K562 (cell line): ENCODE results near the gene ASMTL. TPM values are rescaled to one million over a fixed set of nuclear protein-coding genes. Genes with fewer than 3 reads are reported as not detected.

ENCODE experiments used
- ELF1 ChIP-seq: fragments of 200-800 bp; sonication (Bioruptor generic); IDR thresholded peaks from 2 replicates; pipeline ENCODE4 v1.6.1; 2016; ENCODE audit warnings: missing genetic modification characterization, missing compliant biosample characterization
- KLF6 ChIP-seq: fragments of 250-450 bp; sonication (Bioruptor Pico); IDR thresholded peaks from 2 replicates; pipeline ENCODE4 v1.4.0; 2020; ENCODE audit warnings: mild to moderate bottlenecking, moderate library complexity, borderline replicate concordance
- NR1H2 ChIP-seq: sonication (generic); formaldehyde crosslinking; IDR thresholded peaks from 2 replicates; pipeline ENCODE4 v1.4.0; 2020; ENCODE audit warnings: mild to moderate bottlenecking, missing genetic modification reagents
- POLR3G ChIP-seq: IDR thresholded peaks from 2 replicates; pipeline ENCODE4 v1.6.1; 2011; ENCODE audit not compliant: insufficient read length, insufficient replicate concordance; ENCODE audit errors: extremely low read depth
- TAF7 ChIP-seq: fragments of 450-650 bp; IDR thresholded peaks from 2 replicates; pipeline ENCODE4 v1.6.1; 2016; ENCODE audit warnings: missing genetic modification characterization, missing compliant biosample characterization
- TBP ChIP-seq: optimal IDR thresholded peaks from 2 replicates; pipeline ENCODE3; 2011; ENCODE audit warnings: low read depth, low read length, improper control_type of control experiment
- U2AF1 ChIP-seq: fragments of 200-400 bp; formaldehyde crosslinking; optimal IDR thresholded peaks from 2 replicates; pipeline ENCODE3; 2017; ENCODE audit warnings: mild to moderate bottlenecking, low read depth, low read length, moderate library complexity
- ZNF76 ChIP-seq: fragments of 250-450 bp; sonication (Bioruptor Pico); IDR thresholded peaks from 2 replicates; pipeline ENCODE4 v1.4.0; 2020; ENCODE audit warnings: mild to moderate bottlenecking, moderate library complexity, borderline replicate concordance
- ZZZ3 ChIP-seq: fragments of 450-650 bp; IDR thresholded peaks from 2 replicates; pipeline ENCODE4 v1.6.1; 2016; ENCODE audit warnings: antibody characterized with exemption, mild to moderate bottlenecking, moderate library complexity
- polyA plus RNA-seq, 8 experiments: library from polyadenylated mRNA; depleted of rRNA in 4 of 8; stranded (reverse) in 5 of 8; unstranded in 3 of 8; fragments of >200 nt; fragmentation: Nextera tagmentation in 2 of 8; fragmentation: Illumina TruSeq in 1 of 8; extraction: Ambion mirVana in 2 of 8; extraction: Trizol in 1 of 8; gene quantifications; 2 replicates each; pipeline versions ENCODE4 v1.2.1 to v1.2.3, GENCODE V29; 2011 to 2014; ENCODE audit warnings: inconsistent platforms in 1 of 8, missing spikeins in 1 of 8
- total RNA-seq, 7 experiments: library from RNA; depleted of rRNA in 6 of 7; stranded (reverse); fragments of >200 nt in 6 of 7; fragmentation: Illumina TruSeq in 2 of 7; extraction: Trizol in 2 of 7; gene quantifications; 2 replicates each; pipeline versions ENCODE4 v1.2.1 to v1.2.3, GENCODE V29; 2011 to 2021; ENCODE audit warnings: low replicate concordance in 1 of 7
- TF ChIP-seq, protein P1 (sequence below), 2 experiments: fragments of 450-650 bp; formaldehyde crosslinking in 1 of 2; IDR thresholded peaks; 2 replicates each; pipeline versions ENCODE4 v1.4.0 to v1.6.1; 2014 to 2020; ENCODE audit warnings: mild to moderate bottlenecking in 2 of 2, borderline replicate concordance in 1 of 2, low read depth in 1 of 2
- TF ChIP-seq, protein P2 (sequence below): fragments of 250-450 bp; sonication (Bioruptor Pico); IDR thresholded peaks from 2 replicates; pipeline ENCODE4 v1.8.0; 2021; ENCODE audit warnings: borderline replicate concordance, mild to moderate bottlenecking, moderate library complexity; ENCODE audit not compliant: poor library complexity, severe bottlenecking
- TF ChIP-seq, protein P3 (sequence below): sonication (generic); formaldehyde crosslinking; IDR thresholded peaks from 2 replicates; pipeline ENCODE4 v1.9.0; 2022; ENCODE audit warnings: mild to moderate bottlenecking, missing genetic modification reagents
- TF ChIP-seq, protein P4 (sequence below): fragments of 250-450 bp; sonication (Bioruptor Pico); IDR thresholded peaks from 2 replicates; pipeline ENCODE4 v1.4.0; 2020; ENCODE audit warnings: mild to moderate bottlenecking, moderate library complexity

The ASMTL gene
- total and polyA plus RNA-seq, 9 of the 15 experiments (the other 6 are each of a cell fraction or from before 2014, with no cell fraction given) = 0.56 to 20.6 (median 7.6) TPM

DNA sequence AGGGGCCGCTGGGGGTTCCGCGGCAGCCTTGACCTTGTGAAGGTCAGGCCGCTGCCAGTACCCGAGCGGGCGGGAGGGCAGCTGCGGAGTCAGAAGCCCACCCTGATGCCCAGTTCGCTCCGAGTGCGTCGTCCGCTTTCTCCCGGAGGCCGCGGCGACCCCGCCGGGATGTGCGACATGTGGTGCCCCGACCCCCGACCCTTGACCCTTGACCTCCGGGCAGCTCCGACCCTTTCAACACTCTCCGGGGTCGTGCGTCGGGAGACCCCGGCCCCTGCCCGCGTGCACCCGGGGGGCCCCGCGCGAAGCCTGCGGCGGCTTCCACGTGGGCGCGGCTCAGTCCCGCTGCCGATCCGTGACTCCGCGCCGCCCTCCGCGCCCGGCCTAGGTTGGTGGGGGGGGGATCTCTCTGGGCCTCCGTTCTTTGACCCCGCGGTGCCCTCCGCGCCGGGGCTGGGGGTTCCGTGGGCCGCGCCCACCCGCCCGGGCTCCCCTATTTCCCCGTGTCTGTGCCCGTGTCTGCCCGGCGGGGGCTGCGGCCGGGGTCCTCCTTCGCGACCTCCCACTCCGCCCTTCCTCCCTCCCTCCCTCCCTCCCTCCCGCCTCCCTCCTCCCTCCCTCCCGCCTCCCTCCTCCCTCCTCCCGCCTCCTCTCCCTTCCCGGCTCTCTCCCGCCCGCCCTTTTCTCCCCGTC, 60.2 kb downstream of the ASMTL start (continued):
- TF ChIP-seq, protein P1, sequence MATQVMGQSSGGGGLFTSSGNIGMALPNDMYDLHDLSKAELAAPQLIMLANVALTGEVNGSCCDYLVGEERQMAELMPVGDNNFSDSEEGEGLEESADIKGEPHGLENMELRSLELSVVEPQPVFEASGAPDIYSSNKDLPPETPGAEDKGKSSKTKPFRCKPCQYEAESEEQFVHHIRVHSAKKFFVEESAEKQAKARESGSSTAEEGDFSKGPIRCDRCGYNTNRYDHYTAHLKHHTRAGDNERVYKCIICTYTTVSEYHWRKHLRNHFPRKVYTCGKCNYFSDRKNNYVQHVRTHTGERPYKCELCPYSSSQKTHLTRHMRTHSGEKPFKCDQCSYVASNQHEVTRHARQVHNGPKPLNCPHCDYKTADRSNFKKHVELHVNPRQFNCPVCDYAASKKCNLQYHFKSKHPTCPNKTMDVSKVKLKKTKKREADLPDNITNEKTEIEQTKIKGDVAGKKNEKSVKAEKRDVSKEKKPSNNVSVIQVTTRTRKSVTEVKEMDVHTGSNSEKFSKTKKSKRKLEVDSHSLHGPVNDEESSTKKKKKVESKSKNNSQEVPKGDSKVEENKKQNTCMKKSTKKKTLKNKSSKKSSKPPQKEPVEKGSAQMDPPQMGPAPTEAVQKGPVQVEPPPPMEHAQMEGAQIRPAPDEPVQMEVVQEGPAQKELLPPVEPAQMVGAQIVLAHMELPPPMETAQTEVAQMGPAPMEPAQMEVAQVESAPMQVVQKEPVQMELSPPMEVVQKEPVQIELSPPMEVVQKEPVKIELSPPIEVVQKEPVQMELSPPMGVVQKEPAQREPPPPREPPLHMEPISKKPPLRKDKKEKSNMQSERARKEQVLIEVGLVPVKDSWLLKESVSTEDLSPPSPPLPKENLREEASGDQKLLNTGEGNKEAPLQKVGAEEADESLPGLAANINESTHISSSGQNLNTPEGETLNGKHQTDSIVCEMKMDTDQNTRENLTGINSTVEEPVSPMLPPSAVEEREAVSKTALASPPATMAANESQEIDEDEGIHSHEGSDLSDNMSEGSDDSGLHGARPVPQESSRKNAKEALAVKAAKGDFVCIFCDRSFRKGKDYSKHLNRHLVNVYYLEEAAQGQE (IDR thresholded peaks at IDR 0.05; ENCODE audit: borderline replicate concordance) = no peak
- TF ChIP-seq, protein P1 (CRISPR knock-in tag; IDR thresholded peaks at IDR 0.05; ENCODE audit: low read depth) = peak; percentile 88
- TF ChIP-seq ZNF76 (CRISPR knock-in tag) (peak; percentile 93), POLR3G (no peak), TAF7 (tag) (peak; percentile 13; the same call in 1 of the 2 replicates), KLF6 (CRISPR knock-in tag) (peak; percentile 85), TBP (no peak), ZZZ3 (no peak), ELF1 (tag) (no peak), NR1H2 (no peak), U2AF1 (no peak)
- TF ChIP-seq, protein P2, sequence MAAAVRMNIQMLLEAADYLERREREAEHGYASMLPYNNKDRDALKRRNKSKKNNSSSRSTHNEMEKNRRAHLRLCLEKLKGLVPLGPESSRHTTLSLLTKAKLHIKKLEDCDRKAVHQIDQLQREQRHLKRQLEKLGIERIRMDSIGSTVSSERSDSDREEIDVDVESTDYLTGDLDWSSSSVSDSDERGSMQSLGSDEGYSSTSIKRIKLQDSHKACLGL (CRISPR knock-in tag) = peak; percentile 39
- TF ChIP-seq, protein P3, sequence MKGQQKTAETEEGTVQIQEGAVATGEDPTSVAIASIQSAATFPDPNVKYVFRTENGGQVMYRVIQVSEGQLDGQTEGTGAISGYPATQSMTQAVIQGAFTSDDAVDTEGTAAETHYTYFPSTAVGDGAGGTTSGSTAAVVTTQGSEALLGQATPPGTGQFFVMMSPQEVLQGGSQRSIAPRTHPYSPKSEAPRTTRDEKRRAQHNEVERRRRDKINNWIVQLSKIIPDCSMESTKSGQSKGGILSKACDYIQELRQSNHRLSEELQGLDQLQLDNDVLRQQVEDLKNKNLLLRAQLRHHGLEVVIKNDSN = 0 out of 2 replicates have a peak, but pooled peaks have one; percentile 5
- TF ChIP-seq, protein P4, sequence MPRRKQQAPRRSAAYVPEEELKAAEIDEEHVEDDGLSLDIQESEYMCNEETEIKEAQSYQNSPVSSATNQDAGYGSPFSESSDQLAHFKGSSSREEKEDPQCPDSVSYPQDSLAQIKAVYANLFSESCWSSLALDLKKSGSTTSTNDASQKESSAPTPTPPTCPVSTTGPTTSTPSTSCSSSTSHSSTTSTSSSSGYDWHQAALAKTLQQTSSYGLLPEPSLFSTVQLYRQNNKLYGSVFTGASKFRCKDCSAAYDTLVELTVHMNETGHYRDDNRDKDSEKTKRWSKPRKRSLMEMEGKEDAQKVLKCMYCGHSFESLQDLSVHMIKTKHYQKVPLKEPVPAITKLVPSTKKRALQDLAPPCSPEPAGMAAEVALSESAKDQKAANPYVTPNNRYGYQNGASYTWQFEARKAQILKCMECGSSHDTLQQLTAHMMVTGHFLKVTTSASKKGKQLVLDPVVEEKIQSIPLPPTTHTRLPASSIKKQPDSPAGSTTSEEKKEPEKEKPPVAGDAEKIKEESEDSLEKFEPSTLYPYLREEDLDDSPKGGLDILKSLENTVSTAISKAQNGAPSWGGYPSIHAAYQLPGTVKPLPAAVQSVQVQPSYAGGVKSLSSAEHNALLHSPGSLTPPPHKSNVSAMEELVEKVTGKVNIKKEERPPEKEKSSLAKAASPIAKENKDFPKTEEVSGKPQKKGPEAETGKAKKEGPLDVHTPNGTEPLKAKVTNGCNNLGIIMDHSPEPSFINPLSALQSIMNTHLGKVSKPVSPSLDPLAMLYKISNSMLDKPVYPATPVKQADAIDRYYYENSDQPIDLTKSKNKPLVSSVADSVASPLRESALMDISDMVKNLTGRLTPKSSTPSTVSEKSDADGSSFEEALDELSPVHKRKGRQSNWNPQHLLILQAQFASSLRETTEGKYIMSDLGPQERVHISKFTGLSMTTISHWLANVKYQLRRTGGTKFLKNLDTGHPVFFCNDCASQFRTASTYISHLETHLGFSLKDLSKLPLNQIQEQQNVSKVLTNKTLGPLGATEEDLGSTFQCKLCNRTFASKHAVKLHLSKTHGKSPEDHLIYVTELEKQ (CRISPR knock-in tag) = no peak
